HG03460 (cell line): ENCODE results near the gene FBXO41.
A peak's percentile ranks its signal among the peaks of the same experiment; 100 is the strongest.

ENCODE experiments used
- ATAC-seq: cut with Tn5 transposase; IDR thresholded peaks from one replicate; pipeline ENCODE4 v1.9.1; 2021; ENCODE audit not compliant: unreplicated experiment

Gene FBXO41

DNA sequence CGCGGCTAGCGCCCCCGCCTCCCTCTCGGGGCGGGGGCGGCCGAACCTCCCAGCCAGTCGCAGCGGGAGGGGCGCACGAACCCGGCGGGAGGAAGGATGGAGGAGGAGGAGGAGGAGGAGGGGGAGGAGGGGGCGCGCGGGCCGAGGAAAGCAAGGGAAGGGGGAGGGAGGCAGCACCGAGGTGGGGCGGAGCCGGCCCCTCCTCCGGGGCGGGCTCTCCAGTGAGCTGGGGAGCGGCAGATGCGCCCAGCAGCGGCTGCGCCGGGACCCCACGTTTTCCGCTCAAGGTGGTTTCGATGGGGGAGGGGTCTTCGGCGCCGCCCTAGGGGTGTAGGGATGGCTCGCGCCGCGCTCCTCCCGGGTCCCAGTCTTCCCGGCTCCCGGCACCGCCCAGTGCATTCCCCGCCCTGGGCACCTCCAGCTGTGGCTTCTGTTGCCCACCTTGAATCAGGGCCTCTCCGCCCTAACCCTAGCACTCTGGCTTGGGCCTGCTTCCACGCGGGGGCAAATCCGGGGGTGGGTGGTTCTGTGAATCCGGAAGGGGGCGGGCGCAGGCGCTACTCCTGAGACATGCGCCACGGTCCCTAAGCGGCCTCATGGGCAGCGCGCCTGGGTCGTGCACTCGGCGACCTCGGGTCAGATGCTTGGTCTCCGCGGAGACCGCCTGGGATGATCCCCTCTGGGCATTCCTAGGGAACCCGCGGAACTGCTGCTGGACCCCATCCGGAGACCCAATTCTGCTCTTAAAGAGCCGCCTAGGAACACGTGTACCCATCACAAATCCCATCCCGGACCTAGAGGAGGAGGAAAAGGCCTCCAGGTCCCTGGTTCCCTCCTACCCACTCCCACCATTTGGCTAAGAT, at the start of gene FBXO41:
Gene FBXO41 (minus strand): TSS at position 183 of the 863 bp plus-strand sequence. CDS start 14,848 bp downstream, outside the sequence.
- ATAC-seq = peak; percentile 73

DNA sequence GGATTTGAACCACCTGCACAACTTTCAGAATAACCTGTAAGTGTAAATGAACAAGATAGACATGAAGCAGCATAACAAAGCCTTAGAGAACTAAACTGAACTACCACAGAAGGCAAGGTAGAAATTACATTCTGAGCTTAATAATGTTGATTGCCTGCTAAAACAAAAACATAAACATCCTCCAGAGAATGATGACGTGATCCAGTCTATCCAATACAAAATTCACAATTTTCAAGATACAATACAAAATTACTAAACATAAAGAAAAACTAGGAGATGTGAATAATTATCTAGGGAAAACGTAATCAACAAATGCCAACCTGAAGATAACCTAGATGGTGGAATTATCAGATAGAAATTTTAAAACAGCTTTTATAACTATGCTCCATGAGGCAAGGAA, 49.8 kb upstream of the FBXO41 start:
- ATAC-seq = no peak

DNA sequence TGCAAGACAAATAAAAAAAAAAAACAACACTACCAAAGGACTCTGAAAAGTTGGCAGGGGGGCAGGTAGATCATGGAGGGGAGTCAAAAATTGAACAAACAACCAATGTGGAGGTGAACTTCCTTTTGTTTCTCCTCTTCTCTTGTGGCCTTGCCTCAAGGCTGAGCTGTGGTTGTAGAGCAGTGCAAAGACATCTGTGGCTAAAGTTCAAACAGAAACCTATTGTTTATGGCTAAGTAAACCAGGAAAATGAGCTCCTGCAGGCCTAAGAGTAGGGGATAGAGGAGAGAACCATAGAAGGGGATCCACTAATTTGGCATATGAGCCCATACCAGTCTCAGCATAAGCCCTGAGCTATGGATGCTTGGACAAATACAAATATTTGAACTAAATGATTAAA, 49.3 kb upstream of the FBXO41 start:
- ATAC-seq = no peak

DNA sequence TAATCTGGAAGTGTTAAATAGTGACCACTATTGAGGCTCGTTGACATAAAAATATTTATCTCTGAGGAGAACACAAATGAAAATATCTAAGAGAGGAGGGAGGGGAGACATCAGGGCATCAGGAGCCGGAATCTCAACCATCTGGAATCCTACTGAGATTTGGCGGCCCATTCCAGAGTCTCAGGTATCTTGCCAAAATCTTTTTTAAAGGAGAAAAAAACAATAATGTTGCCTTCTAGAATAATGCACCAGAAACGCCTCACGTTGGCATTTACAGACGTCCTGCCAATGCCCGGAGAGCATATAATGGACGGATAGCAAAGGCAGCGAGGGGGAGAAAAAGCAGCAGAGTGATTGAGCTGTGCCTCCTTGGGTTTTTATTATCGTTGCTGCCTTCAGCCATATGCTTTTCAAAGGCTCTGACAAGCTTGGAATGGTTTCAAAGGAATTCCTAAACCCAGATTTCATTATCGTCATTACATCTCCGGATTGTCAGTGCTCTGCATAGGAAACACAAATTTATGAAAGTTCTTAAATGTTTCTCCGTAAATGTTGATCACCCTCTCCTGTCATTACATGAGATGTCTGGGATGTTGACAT, 39.9 kb upstream of the FBXO41 start:
- ATAC-seq = no peak

DNA sequence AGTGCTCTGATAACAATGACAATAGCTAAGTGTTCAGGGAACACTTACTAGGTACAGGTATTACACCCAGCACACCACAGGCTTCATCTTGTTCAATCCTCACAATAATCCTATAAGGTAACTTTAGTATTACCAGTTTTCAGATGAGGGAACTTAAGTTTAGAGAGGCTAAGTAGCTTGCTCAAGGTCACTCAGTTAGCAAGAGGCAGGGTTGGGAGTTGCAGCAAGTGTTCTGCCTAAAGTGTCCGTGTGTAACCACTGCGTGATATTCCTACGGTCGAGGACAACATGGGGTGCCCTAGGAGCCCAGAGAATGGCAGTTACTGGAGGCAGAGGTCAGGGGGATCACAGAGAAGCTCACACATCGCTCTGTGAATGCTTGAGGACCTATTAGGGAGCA, 39.3 kb upstream of the FBXO41 start:
- ATAC-seq = no peak

DNA sequence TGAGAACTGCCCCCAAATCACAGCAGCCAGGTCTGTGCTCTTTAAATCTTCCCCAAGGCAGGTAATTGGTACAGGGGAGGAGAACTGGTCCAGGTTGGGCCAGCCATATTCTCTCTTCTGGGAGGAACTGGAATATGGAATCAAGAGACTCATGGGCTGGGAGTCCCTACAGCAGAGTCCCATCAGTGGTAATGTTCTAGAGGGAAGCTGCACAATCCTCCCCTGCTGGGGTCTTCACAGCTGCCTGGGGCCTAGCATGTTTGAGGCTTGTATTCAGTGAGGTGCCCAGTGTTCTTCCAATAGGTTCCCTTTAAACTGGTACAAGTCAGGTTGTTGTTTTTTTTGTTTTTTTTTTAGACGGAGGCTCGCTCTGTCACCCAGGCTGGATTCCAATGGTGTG, 30.2 kb upstream of the FBXO41 start:
- ATAC-seq = no peak

- ATAC-seq = no peak
Observed at GRCh38 chr2:73307720-73308119, 23.4 kb upstream of the FBXO41 start.

DNA sequence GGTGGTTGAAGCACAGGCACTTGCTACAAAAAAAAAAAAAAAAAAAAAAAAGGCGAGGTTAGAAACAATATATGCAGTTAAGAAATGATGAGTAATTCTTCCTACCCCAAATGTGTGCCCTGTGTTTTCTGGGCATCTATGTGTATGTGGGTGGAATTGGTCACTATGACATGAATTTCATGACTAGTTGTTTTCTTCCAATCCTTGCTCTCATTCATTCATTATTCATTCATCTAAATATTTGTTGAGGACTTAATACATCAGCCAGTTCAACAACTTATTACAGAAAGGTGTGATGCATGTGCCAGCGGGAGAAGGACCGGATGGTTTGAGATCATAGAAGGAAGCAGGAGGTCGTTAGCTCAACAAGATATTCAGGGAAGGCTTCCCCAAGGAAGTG, 17.4 kb upstream of the FBXO41 start:
- ATAC-seq = no peak

DNA sequence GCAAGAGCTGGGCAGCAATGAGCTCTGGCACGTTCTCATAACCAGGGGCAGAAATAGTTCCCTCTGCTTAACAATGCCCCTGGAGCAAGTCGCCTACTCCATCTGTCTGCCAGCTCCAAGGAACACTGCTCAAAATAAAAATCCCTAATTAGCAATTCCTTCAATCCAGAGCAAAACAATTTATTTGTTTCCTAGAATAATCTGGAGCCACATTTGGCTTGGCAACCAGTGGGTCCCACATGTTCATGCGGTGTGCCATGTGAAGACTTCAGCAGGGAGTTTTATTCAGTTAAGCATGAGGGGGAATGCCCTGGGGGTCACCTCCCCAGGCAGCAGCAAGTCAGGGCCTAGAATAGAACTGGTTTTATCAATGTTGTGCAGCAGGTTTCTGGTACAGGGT, 16.6 kb upstream of the FBXO41 start:
- ATAC-seq = no peak

DNA sequence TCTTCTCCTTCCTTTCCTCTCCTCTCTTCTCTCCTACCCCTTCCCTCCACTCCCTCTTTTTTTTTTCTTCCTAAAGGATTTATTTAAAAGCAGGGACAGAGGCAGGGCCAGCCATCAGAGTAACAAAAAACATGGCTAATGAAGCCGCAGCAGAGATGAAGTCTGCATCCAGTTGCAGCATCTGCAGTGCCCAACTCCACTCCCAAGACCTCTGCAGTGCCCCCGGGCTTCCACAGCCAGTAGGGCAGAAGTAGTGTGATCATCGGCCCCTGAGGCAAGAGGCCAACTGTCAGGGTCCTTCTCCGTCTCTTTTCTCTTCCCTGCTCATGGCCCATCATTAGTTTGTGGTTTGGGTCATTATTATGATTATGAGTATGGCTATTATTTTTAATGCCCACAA, 13.3 kb upstream of the FBXO41 start:
- ATAC-seq = no peak

DNA sequence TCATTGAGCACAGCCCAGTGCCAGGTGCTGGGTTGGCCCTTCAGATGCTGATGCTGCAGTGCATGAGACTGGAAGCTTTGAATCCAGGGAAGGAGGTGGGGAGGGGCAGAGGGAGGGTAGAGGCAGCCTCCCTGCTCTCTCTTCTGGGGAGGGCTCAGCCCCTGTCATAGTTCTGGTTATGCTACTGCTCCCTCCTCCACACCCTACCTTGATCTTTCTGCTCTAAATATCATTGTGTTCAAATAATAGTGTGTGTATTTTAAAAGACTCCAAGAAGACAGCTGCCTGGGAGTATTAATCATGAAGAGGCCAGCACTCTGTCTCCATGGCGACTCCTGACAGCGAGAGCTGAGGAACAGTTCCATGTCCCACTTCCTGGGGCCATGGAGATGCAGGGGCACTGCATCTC, 12.9 kb upstream of the FBXO41 start:
- no peak for ATAC-seq

DNA sequence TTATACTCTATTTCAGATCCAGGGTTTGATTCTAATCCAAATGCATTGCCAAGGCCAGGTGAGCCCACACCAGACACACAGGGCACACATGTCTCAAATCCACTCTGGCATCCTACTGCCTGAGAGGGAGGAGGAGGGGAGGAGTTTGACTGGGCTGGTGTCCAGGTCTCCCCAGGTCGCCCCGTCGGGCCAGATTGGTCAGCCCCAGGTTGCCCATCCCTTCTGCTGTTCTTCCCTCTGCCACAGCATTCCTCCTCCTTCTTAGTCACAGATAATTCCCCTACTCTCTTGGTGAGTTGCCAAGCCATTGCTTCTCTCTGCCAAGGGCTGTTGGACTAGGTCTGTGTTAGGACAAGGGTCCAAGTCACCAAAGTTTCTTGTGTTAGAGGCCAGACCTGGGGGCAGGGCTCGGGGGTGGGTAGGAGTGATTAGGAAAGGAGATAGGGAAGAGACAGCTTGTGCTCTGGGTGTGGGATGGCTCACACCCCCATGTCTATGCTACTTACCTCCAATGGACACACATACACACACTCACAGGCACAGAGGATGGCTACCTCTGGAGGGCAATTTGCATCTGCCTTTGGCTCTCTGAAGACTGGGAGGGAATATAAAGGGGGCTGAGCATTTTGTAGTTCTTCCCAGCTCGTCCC, 11.6 kb upstream of the FBXO41 start:
- ATAC-seq = no peak

DNA sequence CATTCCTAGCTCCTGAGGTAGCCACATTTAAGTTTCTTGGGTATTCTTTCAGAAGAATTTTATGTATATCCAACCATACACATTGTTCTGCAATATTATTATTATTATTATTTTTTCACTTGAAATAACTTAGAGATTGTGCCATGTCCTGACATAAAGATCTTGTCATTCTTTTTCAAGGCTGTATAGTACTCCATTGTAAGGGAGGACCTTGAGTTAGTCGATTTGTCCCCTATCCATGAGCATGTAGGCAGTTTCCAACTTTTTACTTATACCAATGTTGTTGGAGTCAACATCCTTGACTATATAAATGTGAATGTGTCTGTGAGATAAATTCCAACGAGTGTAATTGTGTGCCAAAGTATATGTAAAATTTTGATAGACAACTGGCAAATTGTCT, 10.0 kb upstream of the FBXO41 start:
- ATAC-seq = no peak

DNA sequence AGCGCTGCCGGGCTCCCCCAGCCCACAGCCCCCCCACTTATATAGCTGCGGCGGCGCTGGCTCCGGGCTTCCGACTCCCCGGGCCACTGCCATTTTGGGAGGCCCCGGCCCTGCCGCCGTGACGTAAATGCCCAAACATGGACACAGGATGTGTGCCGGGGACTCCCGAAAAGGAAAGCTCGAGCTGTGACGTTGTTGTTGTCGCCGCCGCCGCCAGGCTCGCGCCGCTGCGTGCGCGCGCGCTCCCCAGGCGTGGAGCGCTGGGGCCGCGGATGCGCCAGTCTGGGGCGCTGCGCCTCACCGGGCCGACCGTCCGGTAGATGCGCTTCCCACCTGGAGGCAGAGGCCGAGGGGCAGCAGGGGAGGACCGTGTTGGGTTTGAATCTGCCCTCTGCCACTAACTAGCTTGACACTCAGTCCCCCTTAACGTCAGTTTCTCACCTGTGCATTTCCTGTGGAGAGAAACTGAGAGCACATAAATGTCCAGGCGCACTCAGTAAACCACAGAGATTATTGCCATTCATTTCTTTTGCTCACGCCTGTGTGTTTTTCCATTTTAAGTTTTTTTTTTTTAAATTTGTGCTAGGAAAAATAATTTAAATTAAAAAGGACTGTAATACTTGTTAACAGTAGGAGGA, 9.4 kb upstream of the FBXO41 start, which contains the start of gene EGR4:
Gene EGR4 (minus strand): TSS at position 15 of the 638 bp plus-strand sequence. CDS start 231 bp downstream, outside the sequence.
- peak; percentile 84 for ATAC-seq

DNA sequence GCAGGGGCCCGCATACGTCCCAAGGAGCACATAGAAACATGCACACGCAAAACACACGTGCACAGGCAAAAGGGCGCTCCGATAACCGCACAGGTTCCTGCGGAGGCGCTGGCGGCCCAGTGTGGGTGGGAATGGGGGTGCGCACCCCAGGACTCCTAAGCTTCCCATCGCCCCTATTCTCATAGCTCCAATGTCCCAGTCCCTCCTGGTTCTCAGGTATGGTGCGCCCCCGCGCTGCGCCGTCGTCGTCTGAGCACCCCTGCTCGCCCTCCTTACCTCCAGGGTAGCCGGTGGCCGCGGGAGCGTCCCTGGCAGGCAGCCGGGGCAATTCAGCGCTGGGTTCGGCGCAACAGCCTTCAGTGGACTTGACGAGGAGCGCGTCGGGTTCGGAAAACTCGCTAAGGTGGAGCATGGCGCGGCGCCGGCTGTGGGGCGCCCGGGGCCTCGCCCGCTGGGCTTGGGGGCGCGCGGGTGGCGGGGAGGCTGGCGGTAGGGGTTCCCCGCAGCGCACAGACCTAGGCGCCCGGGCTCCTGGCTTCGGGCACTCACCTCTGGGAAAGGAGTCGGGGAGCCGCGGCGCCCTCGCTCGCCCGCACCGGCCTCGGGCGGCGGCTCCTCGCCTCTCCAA, 8.7 kb upstream of the FBXO41 start:
- ATAC-seq = peak; percentile 2

DNA sequence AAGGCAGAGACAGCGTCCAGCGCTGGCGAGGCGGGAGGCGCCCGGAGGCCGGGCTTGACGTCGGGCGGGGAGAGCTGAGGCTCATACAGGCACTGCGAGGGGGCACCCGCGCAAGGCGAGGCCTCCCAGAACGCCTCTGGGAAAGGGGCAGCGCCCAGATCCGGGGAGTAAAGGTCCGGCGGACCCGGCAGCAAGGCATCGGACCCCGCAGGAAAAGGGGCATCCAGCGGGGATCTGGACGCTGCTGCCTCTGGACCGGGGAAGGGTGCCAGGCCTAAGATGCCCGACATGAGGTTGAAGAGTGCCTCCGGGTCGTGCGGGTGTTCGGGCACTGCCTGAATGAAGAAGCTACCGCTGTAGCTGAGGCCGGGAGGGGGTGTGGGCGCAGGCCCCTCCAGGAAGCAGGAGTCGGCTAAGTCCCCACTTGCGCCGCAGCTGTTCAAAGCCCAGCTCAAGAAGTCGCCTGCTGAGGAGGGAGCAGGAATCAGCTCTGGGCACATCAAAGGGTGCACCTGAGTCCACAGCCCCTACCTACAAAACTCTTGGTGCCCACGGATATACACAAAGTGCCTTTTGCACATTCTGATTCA, 8.1 kb upstream of the FBXO41 start:
- ATAC-seq = no peak

GRCh38 chr2:73291461-73292315, 7.4 kb upstream of the FBXO41 start:
- ATAC-seq = no peak

DNA sequence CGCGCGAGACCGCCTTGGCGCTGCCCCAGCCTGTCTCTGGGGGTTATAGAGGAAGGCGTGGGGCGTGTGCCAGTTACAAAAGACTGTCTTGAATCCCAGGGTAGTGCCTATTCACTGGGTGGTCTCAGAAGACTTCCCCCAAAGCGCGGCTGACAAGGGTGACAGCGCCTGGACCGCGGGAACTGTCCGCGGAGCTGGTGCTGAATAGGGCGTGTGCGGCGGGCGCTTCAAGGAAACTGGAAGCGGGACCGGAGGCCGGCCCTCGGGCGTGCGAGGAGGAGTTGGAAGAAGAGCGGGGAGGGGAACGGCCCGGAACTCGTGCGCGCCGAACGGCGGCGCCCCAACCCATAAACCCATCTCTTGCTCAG, 6.8 kb upstream of the FBXO41 start:
- ATAC-seq = no peak

DNA sequence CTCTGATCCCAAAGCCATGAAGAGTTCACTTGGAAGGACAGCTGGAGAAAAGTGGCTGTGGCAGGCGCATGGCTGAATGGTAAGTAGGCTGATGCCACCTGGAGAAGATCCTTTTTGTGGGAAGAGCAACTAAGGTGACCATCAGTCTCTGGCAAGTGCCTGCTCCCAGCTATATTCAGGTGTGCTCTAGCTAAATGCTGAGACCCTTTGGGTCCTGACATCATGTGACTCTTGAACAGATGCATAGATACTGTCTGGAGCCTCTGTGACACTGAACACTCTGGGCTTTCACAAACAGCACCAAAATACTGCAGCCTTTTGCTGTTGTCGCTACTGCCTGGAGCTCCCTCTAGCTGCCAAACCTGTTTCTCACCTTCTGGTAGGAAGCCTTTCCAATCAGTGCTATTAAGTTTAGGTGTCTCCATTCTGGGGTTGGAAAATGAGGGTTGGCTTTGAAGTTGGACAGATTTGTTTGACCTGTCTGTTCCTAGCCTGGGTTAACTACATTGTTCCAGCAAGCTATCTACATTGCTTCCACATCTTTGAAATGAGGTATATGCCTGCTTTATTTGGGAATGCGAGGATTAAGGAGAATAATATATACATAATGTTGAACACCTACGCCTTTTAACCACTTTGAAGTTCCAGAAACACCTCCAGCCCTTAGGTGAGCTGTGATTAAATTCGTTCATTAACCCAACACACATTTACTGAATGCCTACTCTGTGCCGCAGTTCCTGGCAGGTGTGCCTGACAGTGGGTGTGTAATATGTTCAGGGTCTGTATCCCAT, 6.0 kb upstream of the FBXO41 start:
- ATAC-seq = no peak
